GM20000 (cell line): Measurements from ENCODE around the gene TUBG2.

ENCODE experiments used
- DNase-seq: peaks from one replicate; pipeline ENCODE4 v3.0.0; 2012; ENCODE audit warnings: low spot score
- CTCF ChIP-seq: IDR thresholded peaks from 2 replicates; pipeline ENCODE4 v1.5.1; 2012; ENCODE audit warnings: mild to moderate bottlenecking, control low read depth; ENCODE audit errors: extremely low read depth, missing control alignments

Gene TUBG2

GRCh38 chr17:42682722-42683403 lies 23.8 kb downstream of the TUBG2 start:
- TF ChIP-seq CTCF: no peak
- peak; percentile 67 for DNase-seq

GRCh38 chr17:42683407-42684034 lies 24.4 kb downstream of the TUBG2 start:
- no peak for TF ChIP-seq CTCF

GRCh38 chr17:42684929-42685556 lies 26.0 kb downstream of the TUBG2 start:
- TF ChIP-seq CTCF: no peak
- no peak for DNase-seq

More at GRCh38 chr17:42683407-42684034, 24.4 kb downstream of the TUBG2 start:
- peak; percentile 79 for DNase-seq

- DNase-seq: no peak
- TF ChIP-seq CTCF: no peak
Measured at GRCh38 chr17:42685831-42686230, 26.7 kb downstream of the TUBG2 start.

- TF ChIP-seq CTCF: no peak
- no peak for DNase-seq
Measured at GRCh38 chr17:42686520-42687128, 27.5 kb downstream of the TUBG2 start.

- no peak for DNase-seq
- TF ChIP-seq CTCF: no peak
Measured at GRCh38 chr17:42687707-42688320, 28.7 kb downstream of the TUBG2 start.
